Esophagus squamous epithelium (tissue), 5 donors: Measurements from ENCODE around the gene OSBPL5. TPM values are rescaled to one million over a fixed set of nuclear protein-coding genes. Genes with fewer than 3 reads are reported as not detected.

Source experiments
- DNase-seq: peaks from one replicate; lab custom pipeline; 2025; lab: John Stamatoyannopoulos, UW
- H3K27ac ChIP-seq, 4 donors: fragments of 200-600 bp; sonication (generic); one replicate each; pipeline ENCODE4 v1.5.1; 2016 to 2019; ENCODE audit warnings: mild to moderate bottlenecking in 1 of 4
- H3K27me3 ChIP-seq, 4 donors: fragments of 200-600 bp; sonication (generic); 1 replicate in 3 of 4; 2 replicates in 1 of 4; pipeline versions ENCODE4 v1.5.1 to v1.6.0; 2017 to 2021; ENCODE audit warnings: antibody characterized with exemption in 1 of 4
- H3K36me3 ChIP-seq, 3 donors: fragments of 200-600 bp; sonication (generic); one replicate each; pipeline ENCODE4 v1.5.1; 2016 to 2019
- H3K4me1 ChIP-seq, 3 donors: fragments of 200-600 bp; sonication (generic); one replicate each; pipeline ENCODE4 v1.5.1; 2017 to 2019
- H3K4me3 ChIP-seq, 4 donors: fragments of 200-600 bp; sonication (generic); 1 replicate in 3 of 4; 2 replicates in 1 of 4; pipeline ENCODE4 v1.5.1; 2016 to 2019; ENCODE audit warnings: mild to moderate bottlenecking in 2 of 4, moderate library complexity in 1 of 4
- H3K9me3 ChIP-seq, 3 donors: fragments of 200-600 bp; sonication (generic); one replicate each; pipeline ENCODE4 v1.5.1; 2016 to 2019
- POLR2A ChIP-seq, 4 donors: fragments of 450-650 bp; IDR thresholded peaks; one replicate each; pipeline ENCODE4 v1.6.1; 2017; ENCODE audit warnings: antibody characterized with exemption in 4 of 4, mild to moderate bottlenecking in 4 of 4, moderate library complexity in 3 of 4
- WGBS, 2 donors: methylation state at CpG; one replicate each; pipeline ENCODE4 v1.1.5; 2018; 5-methylcytosine and 5-hydroxymethylcytosine counted together
- intact Hi-C: fragments of 100-400 bp; cut with DNase I; formaldehyde crosslinking; loops from one replicate; pipeline ENCODE4 v1.15.0; 2022
- total RNA-seq, 4 donors: library from RNA; depleted of rRNA; stranded (reverse); fragments of >200 nt; gene quantifications; one replicate each; pipeline ENCODE4 v1.1.0, GENCODE V29; 2016
- TF ChIP-seq, protein P1 (sequence below), 6 experiments: fragments of 450-650 bp in 4 of 6; fragments of 200-600 bp in 2 of 6; sonication (generic) in 2 of 6; IDR thresholded peaks; one replicate each; pipeline ENCODE4 v1.5.1; 2016 to 2019; ENCODE audit warnings: antibody characterized with exemption in 6 of 6, mild to moderate bottlenecking in 4 of 6, moderate library complexity in 4 of 6
- donor health status: DM: yes; HTN: yes; CAD: no.

The OSBPL5 gene
- total RNA-seq, 4 donors from 2014 or later: 11.9 to 30.9 (median 17.9) TPM

DNA sequence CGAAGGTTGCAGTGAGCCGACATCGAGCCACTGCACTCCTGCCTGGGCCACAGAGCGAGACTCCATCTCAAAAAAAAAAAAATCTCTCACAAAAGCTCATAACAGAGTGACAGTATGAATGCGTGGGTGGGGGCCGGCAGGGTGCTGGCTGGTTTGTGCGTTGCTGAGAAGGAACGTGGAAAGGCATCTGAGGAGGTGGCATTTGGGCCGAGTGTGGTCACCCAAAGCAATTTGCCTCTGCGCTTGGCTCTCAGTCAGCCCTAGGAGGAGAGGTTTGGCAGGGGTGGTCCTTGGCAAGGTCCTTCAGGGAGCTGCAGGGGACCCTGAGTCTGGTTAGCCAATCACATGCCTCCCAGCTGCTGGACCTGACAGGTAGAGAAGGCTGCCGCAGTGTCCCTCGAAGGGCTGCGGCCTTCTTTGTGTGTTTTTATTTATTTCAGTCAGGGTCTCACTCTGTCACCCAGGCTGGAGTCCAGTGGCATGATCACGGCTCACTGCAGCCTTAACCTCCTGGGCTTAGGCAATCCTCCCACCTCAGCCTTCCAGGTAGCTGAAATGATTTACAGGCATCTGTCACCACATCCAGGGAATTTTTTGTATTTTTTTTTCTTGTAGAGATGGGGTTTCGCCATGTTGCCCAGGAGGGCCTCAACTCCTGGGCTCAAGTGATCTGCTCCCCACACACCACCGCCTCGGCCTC is 23.5 kb upstream of the OSBPL5 start:
- TF ChIP-seq, protein P1, sequence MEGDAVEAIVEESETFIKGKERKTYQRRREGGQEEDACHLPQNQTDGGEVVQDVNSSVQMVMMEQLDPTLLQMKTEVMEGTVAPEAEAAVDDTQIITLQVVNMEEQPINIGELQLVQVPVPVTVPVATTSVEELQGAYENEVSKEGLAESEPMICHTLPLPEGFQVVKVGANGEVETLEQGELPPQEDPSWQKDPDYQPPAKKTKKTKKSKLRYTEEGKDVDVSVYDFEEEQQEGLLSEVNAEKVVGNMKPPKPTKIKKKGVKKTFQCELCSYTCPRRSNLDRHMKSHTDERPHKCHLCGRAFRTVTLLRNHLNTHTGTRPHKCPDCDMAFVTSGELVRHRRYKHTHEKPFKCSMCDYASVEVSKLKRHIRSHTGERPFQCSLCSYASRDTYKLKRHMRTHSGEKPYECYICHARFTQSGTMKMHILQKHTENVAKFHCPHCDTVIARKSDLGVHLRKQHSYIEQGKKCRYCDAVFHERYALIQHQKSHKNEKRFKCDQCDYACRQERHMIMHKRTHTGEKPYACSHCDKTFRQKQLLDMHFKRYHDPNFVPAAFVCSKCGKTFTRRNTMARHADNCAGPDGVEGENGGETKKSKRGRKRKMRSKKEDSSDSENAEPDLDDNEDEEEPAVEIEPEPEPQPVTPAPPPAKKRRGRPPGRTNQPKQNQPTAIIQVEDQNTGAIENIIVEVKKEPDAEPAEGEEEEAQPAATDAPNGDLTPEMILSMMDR (IDR thresholded peaks at IDR 0.05): no peak
- no peak for TF ChIP-seq POLR2A (IDR thresholded peaks at IDR 0.05)
- Histone ChIP-seq H3K4me3 (no peak overlapping the region), H3K27me3 (peaks cover 0 to 45% (median 0%) of the 10 kb centered on the region in 4 donors), H3K4me1 (no peaks in the 10 kb centered on the region), H3K9me3 (no peaks in the 10 kb centered on the region), H3K27ac (no peak overlapping the region), H3K36me3 (no peaks in the 10 kb centered on the region)
- no peak for DNase-seq
- intact Hi-C loops: no loop called here
- WGBS, 2 donors: 77 to 80% methylated on average over 12 to 15 of the region's 17 CpGs

DNA sequence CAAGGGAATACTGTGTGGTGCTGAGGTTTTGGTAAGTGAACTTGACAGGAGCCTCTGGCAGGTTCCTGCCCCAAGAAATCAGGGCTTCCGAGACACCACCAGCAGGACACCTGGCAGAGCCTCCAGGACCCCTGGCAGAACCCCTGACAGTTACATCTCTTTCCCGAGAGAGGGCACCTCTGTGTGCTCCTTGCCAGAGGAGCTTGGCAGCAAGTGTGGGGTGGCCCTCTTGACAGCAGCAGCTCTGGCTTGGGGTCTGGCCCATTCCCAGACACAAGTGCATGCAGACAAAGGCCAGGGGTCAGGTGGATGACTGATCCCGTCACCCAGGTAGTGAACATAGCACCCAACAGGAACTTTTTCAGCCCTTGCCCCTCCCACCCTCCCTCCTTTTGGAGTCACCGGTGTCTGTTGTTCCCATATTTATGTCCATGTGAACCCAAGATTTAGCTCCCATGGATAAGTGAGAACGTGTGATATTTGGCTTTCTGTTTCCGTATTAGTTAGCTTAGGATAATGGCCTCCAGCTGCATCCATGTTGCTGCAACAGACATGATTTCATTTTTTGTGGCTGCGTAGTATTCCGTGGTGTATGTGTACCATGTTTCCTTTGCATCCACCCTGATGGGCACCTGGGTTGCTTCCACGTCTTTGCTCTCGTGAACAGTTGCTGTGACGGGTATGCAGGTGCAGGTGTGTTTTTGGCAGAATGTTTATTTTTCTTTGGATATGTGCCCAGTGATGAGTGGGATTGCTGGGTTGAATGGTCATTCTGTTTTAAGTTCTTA is 21.2 kb upstream of the OSBPL5 start:
- H3K36me3 ChIP-seq: no peaks in the 10 kb centered on the region
- intact Hi-C loops: no loop called here
- no peaks in the 10 kb centered on the region for H3K9me3 ChIP-seq
- H3K4me3 ChIP-seq: no peak overlapping the region
- WGBS, 2 donors: 70 to 73% methylated on average over 9 to 10 of the region's 11 CpGs
- no peaks in the 10 kb centered on the region for H3K4me1 ChIP-seq
- TF ChIP-seq POLR2A (IDR thresholded peaks at IDR 0.05): no peak
- TF ChIP-seq, protein P1 (IDR thresholded peaks at IDR 0.05): no peak
- H3K27ac ChIP-seq: no peak overlapping the region
- no peak for DNase-seq
- H3K27me3 ChIP-seq: peaks cover 0 to 29% (median 0%) of the 10 kb centered on the region in 4 donors

DNA sequence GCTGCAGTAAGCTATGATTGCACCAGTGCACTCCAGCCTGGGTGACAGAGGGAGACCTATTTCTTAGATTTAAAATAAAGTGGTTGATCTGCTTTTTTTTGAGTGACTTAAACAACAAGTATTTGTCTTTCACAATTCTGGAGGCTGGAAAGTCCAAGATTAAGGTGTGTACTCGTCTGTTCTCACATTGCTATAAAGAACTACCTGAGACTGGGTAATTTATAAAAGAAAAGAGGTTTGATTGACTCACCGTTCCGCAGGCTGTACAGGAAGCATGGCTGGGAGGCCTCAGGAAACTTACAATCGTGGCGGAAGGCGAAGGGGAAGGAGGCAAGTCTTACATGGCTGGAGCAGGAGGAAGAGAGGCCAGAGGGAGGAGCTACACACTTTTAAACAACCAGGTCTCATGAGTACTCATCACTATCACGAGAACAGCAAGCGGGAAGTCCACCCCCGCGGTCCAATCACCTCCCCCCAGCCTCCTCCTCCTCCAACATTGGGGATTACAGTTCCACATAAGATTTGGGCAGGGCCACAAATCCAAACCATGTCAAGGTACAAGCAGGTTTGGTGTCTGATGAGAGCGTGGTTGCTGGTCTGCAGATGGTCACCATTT is 19.7 kb upstream of the OSBPL5 start:
- Histone ChIP-seq H3K27me3 (peaks cover 0 to 29% (median 0%) of the 10 kb centered on the region in 4 donors), H3K4me1 (no peaks in the 10 kb centered on the region), H3K4me3 (no peak overlapping the region), H3K27ac (no peak overlapping the region), H3K9me3 (no peaks in the 10 kb centered on the region), H3K36me3 (no peaks in the 10 kb centered on the region)
- WGBS, 2 donors: 66 to 71% methylated on average over 11 of the region's 11 CpGs
- intact Hi-C loops: no loop called here
- no peak for TF ChIP-seq POLR2A (IDR thresholded peaks at IDR 0.05)
- TF ChIP-seq, protein P1 (IDR thresholded peaks at IDR 0.05): no peak
- DNase-seq: no peak

DNA sequence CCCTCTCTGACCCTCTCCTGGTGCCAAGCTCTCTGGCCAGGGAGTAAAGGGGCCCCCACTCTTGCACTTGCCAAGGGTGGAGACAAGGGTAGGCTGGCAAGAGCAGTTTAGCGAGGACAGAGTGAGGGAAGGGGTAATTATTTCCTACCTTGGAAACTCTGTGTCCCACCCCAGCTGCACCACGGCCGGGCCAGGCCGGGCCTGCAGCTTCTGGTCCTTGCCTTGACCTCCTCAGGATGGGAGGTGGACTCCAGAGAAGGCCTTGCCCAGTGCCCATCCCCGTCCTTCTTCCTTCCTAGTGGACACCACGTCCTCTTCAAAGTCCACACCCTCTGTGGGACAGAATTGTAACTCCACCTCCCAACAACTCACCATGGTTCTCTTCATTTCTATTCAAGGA is 18.4 kb upstream of the OSBPL5 start:
- no peak overlapping the region for H3K4me3 ChIP-seq
- H3K27ac ChIP-seq: no peak overlapping the region
- H3K36me3 ChIP-seq: no peaks in the 10 kb centered on the region
- no peaks in the 10 kb centered on the region for H3K4me1 ChIP-seq
- no peak for DNase-seq
- no peaks in the 10 kb centered on the region for H3K9me3 ChIP-seq
- 76 to 83% methylated on average over 5 to 6 of the region's 6 CpGs for WGBS, 2 donors
- peaks cover 0 to 17% (median 0%) of the 10 kb centered on the region in 4 donors for H3K27me3 ChIP-seq
- TF ChIP-seq POLR2A (IDR thresholded peaks at IDR 0.05): no peak
- TF ChIP-seq, protein P1 (IDR thresholded peaks at IDR 0.05): no peak
- intact Hi-C loops: no loop called here

DNA sequence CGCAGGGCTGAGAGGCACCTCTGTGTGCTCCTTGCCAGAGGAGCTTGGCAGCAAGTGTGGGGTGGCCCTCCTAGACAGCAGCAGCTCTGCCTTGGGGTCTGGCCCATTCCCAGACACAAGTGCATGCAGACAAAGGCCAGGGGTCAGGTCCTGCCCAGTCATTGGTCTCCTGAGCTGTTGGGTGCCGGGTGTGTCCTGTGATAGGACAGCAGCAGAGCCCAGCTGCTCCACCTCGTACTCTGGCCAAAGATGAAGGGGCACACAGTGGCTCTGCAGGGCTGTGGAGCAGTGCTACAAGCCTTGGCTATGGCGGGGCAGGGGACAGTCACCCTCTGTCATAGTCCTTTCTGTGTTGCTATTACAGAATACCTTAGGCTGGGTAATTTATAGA is 17.3 kb upstream of the OSBPL5 start:
- intact Hi-C loops: no loop called here
- no peak for TF ChIP-seq POLR2A (IDR thresholded peaks at IDR 0.05)
- TF ChIP-seq, protein P1 (IDR thresholded peaks at IDR 0.05): no peak
- H3K4me3 ChIP-seq: no peak overlapping the region
- no peaks in the 10 kb centered on the region for H3K9me3 ChIP-seq
- H3K27me3 ChIP-seq: peaks cover 0 to 7% (median 0%) of the 10 kb centered on the region in 4 donors
- H3K4me1 ChIP-seq: no peaks in the 10 kb centered on the region
- no peak for DNase-seq
- WGBS, 2 donors: 70 to 93% methylated on average over 2 to 3 of the region's 4 CpGs
- no peak overlapping the region for H3K27ac ChIP-seq
- no peaks in the 10 kb centered on the region for H3K36me3 ChIP-seq
